DND-41 (cell line): ENCODE results near the gene NRARP.

ENCODE experiments used
- ATAC-seq: fragments of 200-7000 bp; cut with Tn5 transposase; 3 replicates; pipeline ENCODE4 v1.9.1; 2021; ENCODE audit warnings: low read depth; ENCODE audit not compliant: insufficient read depth
- DNase-seq: peaks from one replicate; pipeline ENCODE4 v3.0.0-alpha.2; 2020
- H2AFZ ChIP-seq: 2 replicates; pipeline ENCODE4 v1.6.0; 2012; ENCODE audit warnings: low read depth, low read length
- H3K27ac ChIP-seq: 2 replicates; pipeline ENCODE4 v1.5.1; 2012; ENCODE audit warnings: low read length, inconsistent platforms
- H3K27me3 ChIP-seq: fragments of 200-600 bp; sonication (generic); 2 replicates; pipeline ENCODE4 v1.6.0; 2012; ENCODE audit warnings: low read length, mild to moderate bottlenecking, inconsistent platforms; ENCODE audit not compliant: insufficient read depth, poor library complexity
- H3K36me3 ChIP-seq: 2 replicates; pipeline ENCODE4 v1.5.1; 2012; ENCODE audit warnings: low read length, inconsistent platforms; ENCODE audit not compliant: insufficient read depth
- H3K4me1 ChIP-seq: 2 replicates; pipeline ENCODE4 v1.5.1; 2012; ENCODE audit warnings: mild to moderate bottlenecking, low read length; ENCODE audit not compliant: insufficient read depth
- H3K4me2 ChIP-seq: 2 replicates; pipeline ENCODE4 v1.6.0; 2012; ENCODE audit warnings: mild to moderate bottlenecking, moderate library complexity, low read length, inconsistent platforms; ENCODE audit not compliant: insufficient read depth
- H3K4me3 ChIP-seq, 2 experiments: fragments of 200-600 bp in 1 of 2; shearing (Covaris generic) in 1 of 2; 2 replicates each; pipeline ENCODE4 v1.5.1; 2012 to 2016; ENCODE audit warnings: inconsistent platforms in 2 of 2, low read length in 2 of 2, mild to moderate bottlenecking in 2 of 2, low read depth in 1 of 2, moderate library complexity in 1 of 2
- H3K79me2 ChIP-seq: 2 replicates; pipeline ENCODE4 v1.6.0; 2012; ENCODE audit warnings: low read length, inconsistent platforms; ENCODE audit not compliant: insufficient read depth
- H3K9ac ChIP-seq: 2 replicates; pipeline ENCODE4 v1.6.0; 2012; ENCODE audit warnings: low read depth, mild to moderate bottlenecking, inconsistent platforms, low read length, moderate library complexity
- H3K9me3 ChIP-seq: 2 replicates; pipeline ENCODE4 v1.5.1; 2012; ENCODE audit warnings: low read length, moderate library complexity, mild to moderate bottlenecking, inconsistent platforms; ENCODE audit not compliant: insufficient read depth, severe bottlenecking
- H4K20me1 ChIP-seq: 2 replicates; pipeline ENCODE4 v1.6.0; 2012; ENCODE audit warnings: low read length; ENCODE audit not compliant: insufficient read depth
- CTCF ChIP-seq: IDR thresholded peaks from 2 replicates; pipeline ENCODE4 v1.5.1; 2012; ENCODE audit warnings: borderline replicate concordance, low read length, moderate library complexity, mild to moderate bottlenecking; ENCODE audit not compliant: poor library complexity, severe bottlenecking; ENCODE audit errors: extremely low read depth
- EZH2 ChIP-seq: IDR thresholded peaks from 3 replicates; pipeline ENCODE4 v1.6.1; 2012; ENCODE audit warnings: borderline replicate concordance, low read depth, mild to moderate bottlenecking, moderate library complexity, low read length, inconsistent platforms; ENCODE audit not compliant: severe bottlenecking

Gene NRARP

GRCh38 chr9:137273611-137274320, 28.3 kb downstream of the NRARP start:
- no peak overlapping the region for H3K9ac ChIP-seq
- H2AFZ ChIP-seq = no peak overlapping the region
- H3K27me3 ChIP-seq = no peaks in the 10 kb centered on the region
- no peak for TF ChIP-seq CTCF
- TF ChIP-seq EZH2 = no peak
- H3K9me3 ChIP-seq = no peaks in the 10 kb centered on the region
- H3K36me3 ChIP-seq = peaks cover 32% of the 10 kb centered on the region
- no peak overlapping the region for H3K4me2 ChIP-seq
- ATAC-seq (no peak), DNase-seq (no peak)
- H3K4me3 ChIP-seq = no peak overlapping the region
- peaks cover 37% of the 10 kb centered on the region for H4K20me1 ChIP-seq
- H3K79me2 ChIP-seq = 0 out of 2 replicates have a peak, but pooled peaks cover 2% of the 10 kb centered on the region
- H3K27ac ChIP-seq = no peak overlapping the region
- no peaks in the 10 kb centered on the region for H3K4me1 ChIP-seq

GRCh38 chr9:137273095-137273490, 29.0 kb downstream of the NRARP start:
- no peak for TF ChIP-seq CTCF
- no peak for TF ChIP-seq EZH2
- H3K27ac ChIP-seq = no peak overlapping the region
- peaks cover 37% of the 10 kb centered on the region for H3K36me3 ChIP-seq
- 0 out of 2 replicates have a peak, but pooled peaks cover 2% of the 10 kb centered on the region for H3K79me2 ChIP-seq
- no peak overlapping the region for H2AFZ ChIP-seq
- no peak overlapping the region for H3K4me3 ChIP-seq
- H3K4me2 ChIP-seq = no peak overlapping the region
- no peaks in the 10 kb centered on the region for H3K4me1 ChIP-seq
- H3K9me3 ChIP-seq = no peaks in the 10 kb centered on the region
- DNase-seq (no peak), ATAC-seq (no peak)
- no peaks in the 10 kb centered on the region for H3K27me3 ChIP-seq
- H3K9ac ChIP-seq = no peak overlapping the region
- H4K20me1 ChIP-seq = peaks cover 41% of the 10 kb centered on the region

- ATAC-seq (no peak), DNase-seq (no peak)
- Histone ChIP-seq H3K79me2 (0 out of 2 replicates have a peak, but pooled peaks cover 2% of the 10 kb centered on the region), H3K27ac (no peak overlapping the region), H3K4me3 (no peak overlapping the region), H3K27me3 (no peaks in the 10 kb centered on the region), H3K9me3 (no peaks in the 10 kb centered on the region), H3K4me2 (no peak overlapping the region), H4K20me1 (peaks cover 46% of the 10 kb centered on the region), H3K9ac (no peak overlapping the region), H3K4me1 (no peaks in the 10 kb centered on the region), H3K36me3 (peaks cover 42% of the 10 kb centered on the region), H2AFZ (no peak overlapping the region)
- TF ChIP-seq EZH2 (no peak), CTCF (no peak)
Observed at GRCh38 chr9:137272241-137273094, 29.6 kb downstream of the NRARP start.
